SK-N-DZ (cell line): ENCODE measurements around the gene CDX2. TPM values are rescaled to one million over a fixed set of nuclear protein-coding genes. Genes with fewer than 3 reads are reported as not detected.
"Not testable (repeated sequence)": the region's sequence is repeated elsewhere in the genome, so short reads cannot be mapped to it uniquely, and the experiment has no call there.

Experiments used
- DNase-seq: peaks from one replicate; pipeline ENCODE4 v3.0.0-alpha.2; 2015; ENCODE audit warnings: low spot score
- polyA plus RNA-seq, 2 experiments: library from polyadenylated mRNA; depleted of rRNA; stranded (reverse); fragments of >200 nt; gene quantifications; 2 replicates each; pipeline ENCODE4 v1.2.3, GENCODE V29; 2014

The CDX2 gene
- not detected in 2 replicates for polyA plus RNA-seq (2014; cell fraction: cytosol; rRNA removed)
- polyA plus RNA-seq (2014; cell fraction: nucleus; rRNA removed) = not detected in 2 replicates

- DNase-seq = no peak
These were observed at the start of gene CDX2 for GRCh38 chr13:27969082-27969865. Gene CDX2, minus strand, starts transcription at chr13:27969315. Its CDS starts 309 bp downstream, at chr13:27969006.

GRCh38 chr13:28014301-28014700, 45.2 kb upstream of the CDX2 start:
- no peak for DNase-seq

GRCh38 chr13:28013482-28013881, 44.4 kb upstream of the CDX2 start:
- no peak for DNase-seq

GRCh38 chr13:28012896-28013295, 43.8 kb upstream of the CDX2 start:
- no peak for DNase-seq

- no peak for DNase-seq
These were observed 43.3 kb upstream of the CDX2 start for GRCh38 chr13:28012383-28012782.

GRCh38 chr13:28010046-28010445, 40.9 kb upstream of the CDX2 start:
- no peak for DNase-seq

GRCh38 chr13:28005016-28005415, 35.9 kb upstream of the CDX2 start:
- not testable (repeated sequence) for DNase-seq

GRCh38 chr13:28002886-28003698, 34.0 kb upstream of the CDX2 start:
- DNase-seq = no peak

GRCh38 chr13:28001837-28002473, 32.8 kb upstream of the CDX2 start:
- DNase-seq = no peak

GRCh38 chr13:28001049-28001448, 31.9 kb upstream of the CDX2 start:
- no peak for DNase-seq

- DNase-seq = peak; percentile 11
These were observed 31.5 kb upstream of the CDX2 start for GRCh38 chr13:28000567-28000966.

GRCh38 chr13:27997904-27998522, 28.9 kb upstream of the CDX2 start:
- DNase-seq = peak; percentile 36

- DNase-seq = no peak
These were observed 22.8 kb upstream of the CDX2 start for GRCh38 chr13:27991881-27992280.

GRCh38 chr13:27988520-27988919, 19.4 kb upstream of the CDX2 start, which contains the start of gene URAD:
Gene URAD, minus strand, starts transcription at chr13:27988693. Its CDS starts 56 bp downstream, at chr13:27988637.
- DNase-seq = no peak

GRCh38 chr13:27985600-27985999, 16.5 kb upstream of the CDX2 start:
- DNase-seq = no peak

GRCh38 chr13:27982361-27982760, 13.2 kb upstream of the CDX2 start:
- no peak for DNase-seq

GRCh38 chr13:27981006-27981708, 12.0 kb upstream of the CDX2 start:
- no peak for DNase-seq

GRCh38 chr13:27980280-27980998, 11.3 kb upstream of the CDX2 start:
- no peak for DNase-seq

- no peak for DNase-seq
These were observed 10.7 kb upstream of the CDX2 start for GRCh38 chr13:27979765-27980279.
